Mesendoderm (in vitro differentiated cells): ENCODE data around the gene STRC.
"Not testable (repeated sequence)": the region's sequence is repeated elsewhere in the genome, so short reads cannot be mapped to it uniquely, and the experiment has no call there.

ENCODE experiments used
- DNase-seq: peaks from one replicate; pipeline ENCODE4 v3.0.0; 2013
- H2AK5ac ChIP-seq: 2 replicates; pipeline ENCODE4 v1.6.1; 2013; ENCODE audit warnings: low read length, inconsistent platforms
- H2BK120ac ChIP-seq: 2 replicates; pipeline ENCODE4 v1.6.1; 2013; ENCODE audit warnings: low read depth, mild to moderate bottlenecking, low read length, moderate library complexity, mixed read lengths
- H2BK15ac ChIP-seq: replicated peaks from 2 replicates; pipeline ENCODE4 v1.6.1; 2013; ENCODE audit warnings: low read depth, mild to moderate bottlenecking, moderate library complexity
- H2BK5ac ChIP-seq: 2 replicates; pipeline ENCODE4 v1.6.1; 2013; ENCODE audit warnings: low read length, inconsistent platforms
- H3K18ac ChIP-seq: 2 replicates; pipeline ENCODE4 v1.6.1; 2013; ENCODE audit warnings: mild to moderate bottlenecking, low read length, mixed read lengths
- H3K23ac ChIP-seq: one replicate; pipeline ENCODE4 v1.6.1; 2013; ENCODE audit warnings: low read length
- H3K27ac ChIP-seq: 2 replicates; pipeline ENCODE4 v1.5.1; 2013; ENCODE audit warnings: low read depth, mild to moderate bottlenecking, inconsistent platforms, low read length, moderate library complexity
- H3K27me3 ChIP-seq: 2 replicates; pipeline ENCODE4 v1.6.1; 2013; ENCODE audit warnings: low read length, control low read depth, mild to moderate bottlenecking, inconsistent platforms; ENCODE audit not compliant: insufficient read depth, poor library complexity
- H3K36me3 ChIP-seq: 2 replicates; pipeline ENCODE4 v1.6.1; 2013; ENCODE audit warnings: low read length, inconsistent platforms; ENCODE audit not compliant: control insufficient read depth, insufficient read depth
- H3K4ac ChIP-seq: one replicate; pipeline ENCODE4 v1.6.1; 2013; ENCODE audit warnings: low read depth, mild to moderate bottlenecking, low read length, moderate library complexity
- H3K4me1 ChIP-seq: 2 replicates; pipeline ENCODE4 v1.6.1; 2013; ENCODE audit warnings: low read depth, low read length, inconsistent platforms; ENCODE audit not compliant: control insufficient read depth
- H3K4me2 ChIP-seq: 2 replicates; pipeline ENCODE4 v1.6.1; 2013; ENCODE audit warnings: low read length
- H3K4me3 ChIP-seq: 2 replicates; pipeline ENCODE4 v1.5.1; 2013; ENCODE audit warnings: mild to moderate bottlenecking, low read length
- H3K56ac ChIP-seq: one replicate; pipeline ENCODE4 v1.6.1; 2013; ENCODE audit warnings: low read length
- H3K79me1 ChIP-seq: 2 replicates; pipeline ENCODE4 v1.6.1; 2013; ENCODE audit warnings: low read length, inconsistent platforms
- H3K79me2 ChIP-seq: 2 replicates; pipeline ENCODE4 v1.6.1; 2013; ENCODE audit warnings: mild to moderate bottlenecking, low read length; ENCODE audit not compliant: control insufficient read depth, insufficient read depth
- H3K9ac ChIP-seq: 2 replicates; pipeline ENCODE4 v1.6.1; 2013; ENCODE audit warnings: low read length, inconsistent platforms
- H4K5ac ChIP-seq: one replicate; pipeline ENCODE4 v1.6.1; 2013; ENCODE audit warnings: low read length
- H4K8ac ChIP-seq: one replicate; pipeline ENCODE4 v1.6.1; 2013; ENCODE audit warnings: low read depth, mild to moderate bottlenecking, control low read depth, low read length, moderate library complexity
- WGBS: extraction: QIAGEN DNeasy Blood & Tissue Kit; methylation state at CpG from one replicate; pipeline ENCODE4 v1.1.7; 2013; ENCODE audit warnings: low lambda C conversion rate, missing lambda C conversion rate; ENCODE audit not compliant: insufficient coverage; ENCODE audit errors: extremely low coverage; 5-methylcytosine and 5-hydroxymethylcytosine counted together

STRC gene

GRCh38 chr15:43589778-43590466 lies 28.7 kb downstream of the STRC start, which contains the start of gene PPIP5K1:
Gene PPIP5K1 (minus strand): TSS chr15:43590208. CDS start chr15:43584504, 5,704 bp downstream.
- not testable (repeated sequence) for H3K18ac ChIP-seq

GRCh38 chr15:43574607-43575006 lies 44.0 kb downstream of the STRC start:
- not testable (repeated sequence) for H3K27ac ChIP-seq, DNase-seq

More at GRCh38 chr15:43589778-43590466, 28.7 kb downstream of the STRC start, which contains the start of gene PPIP5K1:
- H3K4me1 ChIP-seq, H4K5ac ChIP-seq, H3K9ac ChIP-seq, H3K56ac ChIP-seq, H3K4me3 ChIP-seq, H2BK15ac ChIP-seq, H2BK5ac ChIP-seq, H3K79me2 ChIP-seq, H2AK5ac ChIP-seq, H3K27ac ChIP-seq, H2BK120ac ChIP-seq, H3K79me1 ChIP-seq, H4K8ac ChIP-seq, H3K4ac ChIP-seq, H3K23ac ChIP-seq, H3K36me3 ChIP-seq, H3K4me2 ChIP-seq, H3K27me3 ChIP-seq, DNase-seq: not testable (repeated sequence)
- no CpG with 5 or more reads among the region's 54 CpGs for WGBS

GRCh38 chr15:43566615-43567014 lies 52.0 kb downstream of the STRC start:
- H3K23ac ChIP-seq, H3K27me3 ChIP-seq, H3K27ac ChIP-seq, H2AK5ac ChIP-seq, DNase-seq, H3K4me3 ChIP-seq, H4K8ac ChIP-seq, H2BK120ac ChIP-seq, H3K18ac ChIP-seq, H3K9ac ChIP-seq, H4K5ac ChIP-seq, H2BK15ac ChIP-seq, H3K4me2 ChIP-seq, H3K56ac ChIP-seq, H3K36me3 ChIP-seq, H3K79me2 ChIP-seq, H3K79me1 ChIP-seq, H2BK5ac ChIP-seq, H3K4ac ChIP-seq, H3K4me1 ChIP-seq: not testable (repeated sequence)
- no CpG with 5 or more reads among the region's 2 CpGs for WGBS

More at GRCh38 chr15:43574607-43575006, 44.0 kb downstream of the STRC start:
- not testable (repeated sequence) for H2AK5ac ChIP-seq, H3K18ac ChIP-seq, H2BK120ac ChIP-seq, H3K4me2 ChIP-seq, H3K4me1 ChIP-seq, H4K8ac ChIP-seq, H2BK15ac ChIP-seq, H3K9ac ChIP-seq, H2BK5ac ChIP-seq, H3K79me1 ChIP-seq, H3K56ac ChIP-seq, H4K5ac ChIP-seq, H3K27me3 ChIP-seq, H3K4me3 ChIP-seq, H3K79me2 ChIP-seq, H3K4ac ChIP-seq, H3K36me3 ChIP-seq, H3K23ac ChIP-seq
- WGBS, result no CpG with 5 or more reads among the region's 1 CpG

GRCh38 chr15:43563793-43564192 lies 54.8 kb downstream of the STRC start:
- H3K79me1 ChIP-seq, H3K4me2 ChIP-seq, H3K23ac ChIP-seq, H3K27me3 ChIP-seq, DNase-seq, H2BK5ac ChIP-seq, H3K4me3 ChIP-seq, H3K18ac ChIP-seq, H2BK120ac ChIP-seq, H3K79me2 ChIP-seq, H3K56ac ChIP-seq, H4K8ac ChIP-seq, H4K5ac ChIP-seq, H3K27ac ChIP-seq, H3K36me3 ChIP-seq, H2AK5ac ChIP-seq, H2BK15ac ChIP-seq, H3K9ac ChIP-seq, H3K4ac ChIP-seq, H3K4me1 ChIP-seq: not testable (repeated sequence)
- no CpG with 5 or more reads among the region's 8 CpGs for WGBS

- not testable (repeated sequence) for DNase-seq, H2BK15ac ChIP-seq, H3K4me1 ChIP-seq, H3K79me2 ChIP-seq, H3K18ac ChIP-seq, H3K79me1 ChIP-seq, H3K4me3 ChIP-seq, H3K36me3 ChIP-seq, H3K4ac ChIP-seq, H3K27ac ChIP-seq, H2AK5ac ChIP-seq, H2BK120ac ChIP-seq, H4K5ac ChIP-seq, H2BK5ac ChIP-seq, H3K27me3 ChIP-seq, H3K4me2 ChIP-seq, H3K56ac ChIP-seq, H3K9ac ChIP-seq, H3K23ac ChIP-seq, H4K8ac ChIP-seq
- WGBS, result no CpG with 5 or more reads among the region's 3 CpGs
Observed at GRCh38 chr15:43562753-43563152, 55.8 kb downstream of the STRC start.

GRCh38 chr15:43552986-43553385 lies 65.6 kb downstream of the STRC start:
- H3K18ac ChIP-seq, result no peak overlapping the region
- H3K79me1 ChIP-seq, result no peaks in the 10 kb centered on the region
- no CpG with 5 or more reads among the region's 2 CpGs for WGBS
- H3K36me3 ChIP-seq, result no peaks in the 10 kb centered on the region
- DNase-seq, result no peak
- H2AK5ac ChIP-seq, result no peak overlapping the region
- H4K5ac ChIP-seq, result no peak overlapping the region
- no peak overlapping the region for H2BK120ac ChIP-seq
- H3K9ac ChIP-seq, result no peak overlapping the region
- H2BK15ac ChIP-seq, result no peak overlapping the region
- no peak overlapping the region for H4K8ac ChIP-seq
- H3K56ac ChIP-seq, result no peak overlapping the region
- H3K27ac ChIP-seq, result no peak overlapping the region
- no peaks in the 10 kb centered on the region for H3K27me3 ChIP-seq
- H2BK5ac ChIP-seq, result no peak overlapping the region
- no peaks in the 10 kb centered on the region for H3K79me2 ChIP-seq
- no peak overlapping the region for H3K4ac ChIP-seq
- no peak overlapping the region for H3K4me2 ChIP-seq
- H3K23ac ChIP-seq, result no peak overlapping the region
- H3K4me1 ChIP-seq, result no peaks in the 10 kb centered on the region
- H3K4me3 ChIP-seq, result no peak overlapping the region
